Measurements from ENCODE around the gene NOC2L.
A peak's percentile ranks its signal among the peaks of the same experiment; 100 is the strongest.
"Not testable (repeated sequence)": the region's sequence is repeated elsewhere in the genome, so short reads cannot be mapped to it uniquely, and the experiment has no call there.

Gene NOC2L

DNA sequence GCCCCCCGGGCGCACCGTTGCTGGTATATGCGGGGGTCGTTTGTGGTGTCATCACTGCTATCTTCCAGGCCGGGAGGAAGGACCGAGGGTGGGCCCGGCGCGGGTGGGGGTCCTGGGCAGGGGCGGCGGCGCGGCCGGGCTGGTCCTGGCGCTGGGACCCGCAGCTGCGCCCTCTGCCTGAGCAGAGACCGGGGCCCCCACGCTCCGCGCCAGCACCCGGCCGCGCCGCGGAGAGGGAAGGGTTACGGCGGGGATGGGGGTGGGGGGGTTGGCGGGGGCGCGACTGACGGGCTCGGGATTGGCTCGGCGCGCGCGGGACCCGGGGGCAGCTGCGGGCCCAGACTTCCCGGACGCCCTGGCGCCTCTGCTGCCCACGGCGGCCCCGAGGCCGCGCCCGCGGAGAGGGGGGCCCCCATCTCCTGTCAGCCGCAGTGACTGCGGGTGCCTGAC lies 49.2 kb downstream of the NOC2L start:
- DNase-seq: peak in 4 of 10 donors; percentile 5 to 12 (median 7)
- intact Hi-C loops (cut with DNase I): no loop called here

GRCh38 chr1:908661-909060 lies 50.4 kb downstream of the NOC2L start:
- intact Hi-C loops (cut with DNase I): no loop called here
- DNase-seq: no peak

DNA sequence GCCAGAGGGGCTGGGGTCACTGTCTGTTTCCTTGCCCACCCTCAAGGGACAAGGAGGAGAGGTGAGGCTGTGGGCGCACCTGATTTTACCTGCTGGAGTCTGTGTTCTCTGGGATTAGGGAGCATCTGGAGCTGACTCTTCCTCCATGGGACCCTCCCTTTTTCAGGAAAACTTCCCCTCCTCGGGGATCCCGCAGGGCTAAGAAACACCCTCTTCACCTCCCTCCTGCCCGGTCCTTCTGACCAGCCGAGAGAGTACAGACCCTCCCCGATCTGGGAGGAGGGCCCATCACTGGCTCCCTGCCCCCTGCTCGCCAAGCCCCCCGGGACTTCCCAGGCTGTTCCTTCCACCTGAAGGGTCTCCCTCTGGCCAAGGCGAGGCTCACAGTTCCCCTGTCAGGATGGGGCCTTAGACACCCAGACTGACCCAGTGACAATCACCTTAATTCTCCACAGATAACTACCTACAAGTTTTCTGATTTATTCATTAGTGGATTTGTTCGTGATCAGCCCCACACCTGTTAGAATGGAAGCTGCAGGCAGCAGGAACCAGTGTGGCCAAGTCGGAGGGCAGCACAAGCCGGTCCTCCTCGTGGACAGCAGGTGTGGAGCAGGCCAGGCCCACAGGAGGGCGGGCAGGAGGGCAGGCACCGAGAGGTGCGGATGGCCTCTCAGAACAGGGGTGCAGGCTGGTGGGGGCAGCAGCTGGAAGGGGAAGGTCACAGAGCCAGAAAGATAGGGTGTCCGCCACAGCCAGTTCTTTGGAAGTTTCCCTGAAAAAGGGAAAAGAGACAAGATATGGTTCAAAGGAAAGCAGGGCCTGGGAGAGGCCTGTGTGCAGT lies 51.2 kb downstream of the NOC2L start:
- peak in 6 of 10 donors; percentile 5 to 72 (median 36) for DNase-seq
- intact Hi-C loops (cut with DNase I): no loop called here

DNA sequence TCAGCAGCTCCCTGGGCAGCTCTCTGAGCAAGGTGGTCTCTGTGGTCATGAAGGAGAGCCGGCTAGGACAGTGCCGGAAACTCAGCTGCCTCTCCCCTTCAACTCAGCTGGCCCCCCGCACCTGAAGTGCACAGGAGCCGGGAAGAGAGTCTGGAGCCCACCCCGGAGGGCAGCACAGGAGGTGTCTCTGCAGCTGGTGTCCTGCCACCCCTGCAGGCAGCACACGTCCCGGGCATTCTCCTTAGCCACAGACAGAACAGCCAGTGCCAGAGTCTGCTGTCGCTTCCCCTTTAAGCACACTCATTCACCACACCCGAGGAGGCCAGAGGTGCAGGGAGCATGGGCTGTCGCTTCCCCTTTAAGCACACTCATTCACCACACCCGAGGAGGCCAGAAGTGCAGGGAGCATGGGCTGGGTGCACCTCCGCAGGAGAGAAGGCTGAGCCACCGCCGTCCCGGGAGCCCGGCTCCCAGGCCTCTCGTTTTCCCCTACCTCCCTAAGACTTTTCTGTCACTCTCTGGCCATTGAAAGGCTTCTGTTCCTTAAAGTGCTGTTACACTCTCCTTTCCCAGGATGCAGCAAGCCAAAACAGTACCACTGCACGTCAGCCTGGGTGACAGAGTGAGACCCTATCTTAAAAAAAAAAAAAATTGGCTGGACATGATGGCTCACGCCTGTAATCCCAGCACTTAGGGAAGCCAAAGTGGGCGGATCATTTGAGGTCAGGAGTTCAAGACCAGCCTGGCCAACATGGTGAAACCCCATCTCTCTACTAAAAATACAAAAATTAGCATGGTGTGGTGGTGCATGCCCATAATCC lies 52.2 kb downstream of the NOC2L start:
- intact Hi-C loops (cut with DNase I): no loop called here
- peak in 6 of 10 donors; percentile 3 to 62 (median 15) for DNase-seq

DNA sequence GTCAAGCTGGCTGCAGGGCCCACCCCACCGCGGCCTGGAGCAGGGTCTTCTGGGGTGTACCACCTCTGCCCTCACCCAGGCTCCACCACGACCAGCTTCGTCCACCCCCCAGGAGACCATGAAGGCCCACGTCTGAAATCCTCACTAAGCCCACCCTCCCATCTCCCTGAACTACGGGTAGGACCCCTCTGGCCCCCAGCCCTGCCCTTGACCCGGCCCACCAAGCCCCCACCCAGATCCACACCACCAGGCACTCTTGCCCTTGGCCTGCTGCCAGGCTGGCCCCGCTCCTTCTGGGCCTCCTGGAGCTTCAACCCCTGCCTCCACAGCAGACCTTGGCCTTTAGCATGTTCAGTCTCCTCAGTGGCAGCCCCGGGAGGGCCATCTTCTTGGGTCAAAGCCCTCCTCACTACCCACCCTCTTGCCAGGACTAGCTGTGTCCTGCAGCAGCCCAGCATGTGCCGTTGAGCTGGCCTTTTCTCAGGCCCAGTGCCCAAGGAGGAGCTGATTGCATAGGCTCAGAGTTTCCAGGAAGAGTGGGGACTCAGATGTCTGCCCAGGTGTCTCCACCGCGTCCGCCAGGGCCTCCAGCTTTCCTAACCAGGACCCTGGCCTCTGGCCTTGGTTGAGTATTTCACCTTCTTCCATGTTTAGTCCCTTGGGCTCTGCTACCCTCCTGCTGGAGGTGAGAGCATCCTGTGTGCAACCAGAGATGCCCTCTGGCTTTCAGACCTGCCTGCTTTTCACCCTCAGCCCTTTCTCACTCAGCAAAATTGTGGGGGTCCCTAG lies 53.1 kb downstream of the NOC2L start:
- peak in 5 of 10 donors; percentile 6 to 67 (median 26) for DNase-seq

GRCh38 chr1:905071-905749 lies 53.8 kb downstream of the NOC2L start:
- peak in 6 of 10 donors; percentile 7 to 88 (median 54) for DNase-seq
- intact Hi-C loops (cut with DNase I): no loop called here

More for the DNA sequence above, 53.1 kb downstream of the NOC2L start:
- intact Hi-C loops (cut with DNase I): no loop called here

GRCh38 chr1:904310-904950 lies 54.6 kb downstream of the NOC2L start:
- DNase-seq: peak in 9 of 10 donors; percentile 60 to 96 (median 78)
- intact Hi-C loops (cut with DNase I): loop anchor here (5.0 kb wide), 1 partner anchor 98 kb away; the partner anchor contains the start of gene HES4

DNA sequence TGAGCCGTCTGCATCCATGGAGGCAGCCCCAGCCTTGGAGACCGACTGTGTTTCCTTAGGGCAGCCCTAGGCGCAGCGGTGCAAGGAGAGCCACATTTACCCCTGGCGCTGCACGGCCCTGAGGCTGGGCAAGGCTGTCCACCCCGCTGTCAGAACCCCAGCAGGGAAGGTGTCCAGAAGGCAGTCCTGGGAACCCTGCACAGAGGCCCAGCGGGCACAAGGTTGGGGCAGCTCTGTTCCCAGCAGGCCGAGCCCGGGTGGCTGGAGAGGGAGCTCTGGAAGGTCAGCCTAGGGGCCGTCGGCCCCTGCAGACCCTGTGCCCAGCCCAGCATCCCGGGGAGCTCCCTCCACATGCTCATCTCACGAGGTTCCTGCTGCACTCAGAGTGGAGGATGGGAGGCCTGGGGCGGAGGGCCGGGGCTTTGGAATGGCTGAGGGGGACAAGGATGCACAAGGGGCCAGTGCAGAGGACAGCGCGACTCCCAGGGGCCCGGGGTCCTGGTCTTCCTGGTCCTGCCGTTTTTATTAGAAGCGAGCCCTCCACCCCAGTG lies 55.3 kb downstream of the NOC2L start:
- DNase-seq: peak in 4 of 10 donors; percentile 23 to 85 (median 74)
- intact Hi-C loops (cut with DNase I): loop anchor here (5.0 kb wide), 1 partner anchor 99 kb away; the partner anchor contains the start of gene HES4

- intact Hi-C loops (cut with DNase I): loop anchor here (5.0 kb wide), 1 partner anchor 99 kb away; the partner anchor contains the start of gene HES4
Observed at GRCh38 chr1:903305-903704, 55.8 kb downstream of the NOC2L start.

GRCh38 chr1:902802-903201 lies 56.3 kb downstream of the NOC2L start:
- DNase-seq: peak in 1 of 10 donors; percentile 73
- intact Hi-C loops (cut with DNase I): loop anchor here (5.0 kb wide), 1 partner anchor 99 kb away; the partner anchor contains the start of gene HES4

More at GRCh38 chr1:903305-903704, 55.8 kb downstream of the NOC2L start:
- DNase-seq: no peak

DNA sequence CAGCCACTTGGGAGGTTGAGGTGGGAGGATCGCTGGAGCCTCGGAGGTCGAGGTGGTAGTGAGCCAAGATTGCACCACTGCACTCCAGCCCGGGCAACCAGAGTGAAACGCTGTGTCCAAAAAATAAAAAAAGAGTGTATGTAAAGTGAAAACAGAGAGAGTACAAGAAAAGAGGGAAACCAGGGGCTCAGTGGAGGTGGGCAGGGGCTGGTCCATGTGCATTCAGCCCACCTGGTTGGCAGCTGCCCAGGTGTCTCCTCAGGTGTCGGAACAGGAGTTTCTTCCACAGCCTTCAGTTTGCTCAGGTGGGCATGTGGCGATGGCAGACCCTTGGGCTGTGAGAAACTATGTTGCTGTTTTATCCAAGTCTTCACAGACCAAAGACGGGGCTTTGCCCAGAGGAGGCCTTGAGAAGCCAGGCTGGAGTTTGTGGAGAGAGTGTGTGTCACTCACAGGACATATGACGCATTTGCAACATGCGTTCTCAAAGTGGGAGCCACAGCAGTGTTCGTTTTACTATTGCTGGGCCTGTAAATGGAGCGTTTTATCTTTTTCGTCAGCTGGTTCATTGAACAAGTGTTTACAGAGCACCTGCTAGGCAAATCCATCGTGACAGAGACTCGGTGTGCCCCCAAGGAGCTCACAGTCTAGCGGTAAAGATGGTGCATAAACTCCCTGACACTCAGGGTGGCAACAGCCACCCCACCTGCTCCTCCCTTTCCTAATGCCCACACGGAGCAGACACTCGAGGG lies 57.8 kb downstream of the NOC2L start:
- intact Hi-C loops (cut with DNase I): loop anchor here (5.0 kb wide), 1 partner anchor 101 kb away; the partner anchor contains the start of gene HES4
- DNase-seq: no peak

GRCh38 chr1:899636-900317 lies 59.3 kb downstream of the NOC2L start:
- no peak for DNase-seq
- intact Hi-C loops (cut with DNase I): loop anchor here (5.0 kb wide), 1 partner anchor 103 kb away; the partner anchor contains the start of gene HES4

DNA sequence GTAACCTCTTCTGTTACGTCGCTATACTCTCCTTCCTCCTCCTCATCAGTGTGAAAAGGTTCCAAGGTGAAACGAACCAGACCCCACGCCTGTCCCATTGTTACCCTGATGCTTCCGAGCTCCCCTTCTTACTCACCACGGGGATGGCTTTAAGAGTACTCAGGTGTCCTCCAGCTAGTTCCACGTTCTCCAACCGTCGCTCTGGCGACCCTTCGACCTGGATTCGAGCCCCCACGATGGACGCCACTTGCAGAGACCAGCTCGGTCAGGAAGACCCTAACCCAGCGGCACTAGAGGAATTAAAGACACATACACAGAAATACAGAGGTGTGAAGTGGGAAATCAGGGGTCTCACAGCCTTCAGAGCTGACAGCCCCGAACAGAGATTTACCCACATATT lies 61.1 kb downstream of the NOC2L start:
- DNase-seq; intact Hi-C loops (cut with DNase I): not testable (repeated sequence)

GRCh38 chr1:897226-897625 lies 61.8 kb downstream of the NOC2L start:
- no peak for DNase-seq
- intact Hi-C loops (cut with DNase I): no loop called here

All from posterior cingulate gyrus (tissue), 11 donors.